ENCODE data around the gene GPC6.

GPC6 gene

DNA sequence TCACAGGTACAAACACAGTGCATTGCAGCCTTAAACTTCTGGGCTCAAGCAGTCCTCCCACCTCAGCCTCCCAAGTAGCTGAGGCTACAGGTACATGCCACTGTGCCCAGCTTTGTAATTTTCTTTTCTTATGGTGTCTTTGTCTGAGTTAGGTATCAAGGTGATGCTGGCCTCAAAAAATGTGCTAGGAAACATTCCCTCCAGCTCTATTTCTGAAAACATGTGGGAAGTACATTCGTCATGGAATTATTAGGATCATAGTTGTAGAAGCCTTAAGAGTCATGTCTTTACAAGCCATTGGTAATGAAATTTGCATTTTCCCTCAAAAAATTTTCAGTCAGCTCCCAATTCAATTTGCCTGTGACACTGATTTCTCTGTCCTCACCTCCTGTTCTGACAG lies 1021.3 kb downstream of the GPC6 start:
- TF ChIP-seq GATA2 (IDR thresholded peaks at IDR 0.05; ENCODE audit: low read depth, low read length) = no peak
- TF ChIP-seq GATA3 (IDR thresholded peaks at IDR 0.05; ENCODE audit: low read depth, low read length) = no peak

DNA sequence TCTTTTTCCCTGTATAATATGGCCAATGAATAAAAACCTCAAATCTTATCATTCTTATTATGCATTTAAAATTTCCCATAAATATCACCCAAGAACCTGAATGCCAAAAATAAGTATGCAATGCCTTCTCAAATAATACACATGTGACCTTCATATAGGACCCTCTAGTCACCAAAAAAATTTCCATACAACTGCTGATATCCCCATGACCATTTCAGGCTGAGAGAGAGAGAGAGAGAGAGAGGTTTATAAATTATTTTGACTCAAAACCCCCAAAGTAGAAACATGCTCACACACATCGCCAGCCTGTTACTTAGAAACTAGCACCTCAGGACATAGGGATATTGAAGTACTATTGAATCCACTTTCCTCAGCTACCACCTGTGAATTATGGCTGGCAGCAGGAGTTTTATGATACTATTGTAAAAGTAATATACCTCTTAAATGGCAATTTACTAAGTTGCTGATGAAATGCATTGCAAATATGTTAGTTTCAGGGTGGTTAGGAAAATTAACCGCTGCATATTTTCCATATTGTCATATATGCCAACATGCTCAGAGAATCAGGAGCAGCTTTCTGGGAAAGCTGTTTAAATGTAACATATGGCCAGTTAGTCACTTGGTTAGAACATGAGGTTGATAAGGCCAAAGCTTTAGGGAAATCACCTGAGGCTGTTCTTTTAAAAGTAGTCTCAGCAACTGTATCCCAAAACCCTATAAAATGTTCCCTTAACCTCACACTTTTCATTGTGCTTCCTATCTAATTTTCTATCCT lies 1022.0 kb downstream of the GPC6 start:
- TF ChIP-seq GATA3 (IDR thresholded peaks at IDR 0.05; ENCODE audit: low read depth, low read length) = no peak

DNA sequence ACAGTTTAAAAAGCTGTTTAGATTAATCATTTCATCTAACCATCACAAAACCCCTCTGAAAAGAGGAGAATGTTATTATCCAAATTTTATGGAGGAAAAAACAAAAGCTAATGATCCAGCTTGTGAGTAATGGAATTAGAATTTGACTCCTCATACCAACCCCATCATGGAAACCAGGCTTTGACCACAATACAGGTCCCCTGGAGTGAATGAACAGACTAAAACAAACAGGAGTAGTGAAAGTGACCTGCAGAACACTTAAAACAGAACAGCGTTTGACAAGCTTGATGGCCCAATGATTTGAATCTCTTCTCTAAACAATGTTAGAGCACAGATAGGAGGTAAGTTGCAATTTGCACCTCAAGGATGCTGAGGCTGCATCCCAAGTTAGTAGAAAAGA lies 1022.9 kb downstream of the GPC6 start:
- TF ChIP-seq GATA3 (IDR thresholded peaks at IDR 0.05; ENCODE audit: low read depth, low read length) (no peak), GATA2 (IDR thresholded peaks at IDR 0.05; ENCODE audit: low read depth, low read length) (no peak)

DNA sequence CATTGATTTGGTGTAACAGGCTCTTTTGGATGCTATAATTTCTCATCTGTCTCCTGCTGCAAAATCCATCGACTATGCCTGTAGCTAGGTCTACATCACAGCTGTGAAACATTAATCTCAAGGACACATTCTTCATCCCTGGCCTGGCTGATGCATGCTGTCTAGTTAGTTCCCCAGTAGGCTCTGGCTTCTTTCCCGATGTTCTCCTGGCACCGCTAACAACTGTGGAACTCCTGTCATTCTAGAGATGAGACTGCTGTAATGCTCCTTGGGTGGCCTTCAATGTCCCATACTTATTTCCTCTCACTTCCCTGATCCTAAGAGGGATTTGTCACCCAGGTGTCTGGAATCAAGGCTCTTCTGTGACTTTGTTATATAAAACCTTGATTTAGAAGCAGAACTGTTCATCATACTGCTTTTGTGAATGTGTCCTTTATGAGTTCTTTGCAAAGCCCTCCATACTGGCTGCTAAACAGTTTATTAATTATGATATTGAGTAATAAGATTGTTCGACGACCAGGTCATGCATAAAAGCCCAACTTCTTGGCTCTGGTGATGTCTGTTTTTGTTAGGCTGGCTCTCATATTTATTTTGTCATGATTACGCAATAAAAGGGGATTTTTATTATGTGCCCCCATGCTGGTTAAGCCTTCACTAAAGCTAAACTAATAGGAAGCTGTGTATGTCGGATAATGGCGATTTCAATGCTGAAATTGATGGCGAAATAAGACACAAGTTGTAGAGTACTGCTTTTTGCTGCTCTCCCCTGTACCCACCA lies 1025.4 kb downstream of the GPC6 start:
- TF ChIP-seq GATA3 (IDR thresholded peaks at IDR 0.05; ENCODE audit: low read depth, low read length) = no peak
- TF ChIP-seq GATA2 (IDR thresholded peaks at IDR 0.05; ENCODE audit: low read depth, low read length) = no peak

DNA sequence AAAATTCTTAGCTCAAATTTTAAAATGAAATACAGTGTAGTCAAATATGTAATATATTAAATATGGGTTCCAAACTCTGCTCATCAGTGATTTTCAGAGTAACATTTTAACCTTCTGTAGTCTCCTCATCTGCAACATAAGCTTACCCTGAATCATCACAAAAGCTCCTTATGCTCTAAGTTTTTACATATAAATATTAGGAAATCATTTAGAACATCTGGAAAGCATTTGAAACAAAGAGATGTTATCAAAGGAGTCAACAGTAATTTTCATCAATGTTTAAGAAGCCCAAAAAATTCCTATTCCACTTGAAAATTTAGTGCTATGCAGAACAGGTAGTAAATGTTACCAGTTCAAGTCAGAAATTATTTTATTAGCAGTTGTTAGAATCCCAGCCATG lies 1028.1 kb downstream of the GPC6 start:
- TF ChIP-seq GATA3 (IDR thresholded peaks at IDR 0.05; ENCODE audit: low read depth, low read length) = no peak
- TF ChIP-seq GATA2 (IDR thresholded peaks at IDR 0.05; ENCODE audit: low read depth, low read length) = no peak

DNA sequence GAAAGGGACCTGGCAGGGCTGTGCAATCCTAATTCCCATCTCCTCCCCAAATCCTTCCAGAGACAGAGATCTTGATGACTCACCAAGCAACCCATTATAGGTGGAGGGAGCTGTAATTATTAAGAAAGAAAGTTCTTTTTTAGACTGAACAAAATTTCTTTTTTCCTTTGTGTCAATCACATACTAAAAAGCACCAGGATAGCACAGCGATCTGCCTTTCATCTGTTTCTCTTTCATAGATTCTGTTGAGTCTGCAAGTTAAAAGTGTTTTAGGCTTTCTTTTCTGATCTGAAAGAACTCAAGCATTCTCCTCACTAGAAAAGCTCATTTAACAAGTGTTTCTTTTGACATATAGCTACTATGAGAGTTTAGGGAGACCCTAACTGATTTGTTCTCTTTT lies 1030.1 kb downstream of the GPC6 start:
- TF ChIP-seq GATA3 (IDR thresholded peaks at IDR 0.05; ENCODE audit: low read depth, low read length) (no peak), GATA2 (IDR thresholded peaks at IDR 0.05; ENCODE audit: low read depth, low read length) (no peak)

DNA sequence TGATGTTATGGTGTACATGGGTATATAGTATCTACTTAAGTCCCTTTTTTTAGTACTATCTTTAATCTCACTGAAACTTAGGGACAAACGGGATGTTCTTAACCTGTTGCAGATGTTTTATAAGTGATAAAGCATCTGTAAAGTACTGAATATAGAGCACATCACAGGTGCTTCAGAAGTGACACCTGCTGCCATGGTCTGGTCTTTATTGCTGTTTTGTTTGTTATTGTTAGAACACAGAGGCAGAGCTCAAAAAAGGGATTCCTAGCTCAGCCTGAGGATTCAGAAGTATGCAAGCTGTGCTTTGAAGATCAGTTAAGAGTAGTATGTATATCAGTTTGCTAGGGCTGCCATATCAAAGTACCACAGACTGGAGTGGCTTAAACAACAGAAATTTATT lies 1033.4 kb downstream of the GPC6 start:
- TF ChIP-seq GATA3 (IDR thresholded peaks at IDR 0.05; ENCODE audit: low read depth, low read length) (no peak), GATA2 (IDR thresholded peaks at IDR 0.05; ENCODE audit: low read depth, low read length) (no peak)

DNA sequence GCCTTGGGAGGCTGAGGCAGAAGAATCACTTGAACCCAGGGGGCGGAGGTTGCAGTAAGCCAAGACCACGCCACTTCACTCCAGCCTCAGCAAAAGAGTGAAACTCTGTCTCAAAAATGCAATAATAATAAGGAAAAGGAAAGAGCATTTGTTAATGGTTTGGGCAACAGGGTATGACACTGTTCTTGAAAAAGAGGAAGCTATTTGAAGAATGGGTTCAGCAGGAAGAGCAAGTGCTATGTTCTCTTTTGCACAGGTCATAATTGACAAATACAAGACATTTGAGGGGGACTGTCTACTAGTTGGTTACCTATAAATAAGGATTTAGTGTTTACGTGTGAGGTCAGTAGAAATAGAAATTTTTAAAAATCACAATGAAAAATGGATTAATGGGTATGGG lies 1034.6 kb downstream of the GPC6 start:
- TF ChIP-seq GATA2 (IDR thresholded peaks at IDR 0.05; ENCODE audit: low read depth, low read length) = no peak
- TF ChIP-seq GATA3 (IDR thresholded peaks at IDR 0.05; ENCODE audit: low read depth, low read length) = no peak

DNA sequence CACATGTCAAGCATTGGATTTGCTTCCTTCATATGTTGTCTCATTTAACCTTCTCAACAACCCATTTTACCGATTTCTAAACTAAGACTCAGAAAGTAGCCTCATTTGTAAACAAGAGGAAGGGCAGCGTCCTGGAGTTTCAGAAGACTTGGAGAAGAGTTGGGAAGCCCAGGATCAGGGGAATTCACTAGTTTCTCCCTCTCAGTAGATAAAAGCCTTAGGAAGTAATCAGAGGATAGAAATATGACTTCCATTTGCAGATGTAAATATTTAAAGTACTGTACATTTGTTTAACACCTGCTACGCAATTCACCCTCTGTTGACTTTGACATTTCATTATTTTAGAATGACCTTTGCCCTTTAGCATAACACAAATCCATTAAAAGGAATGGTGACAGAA lies 1036.4 kb downstream of the GPC6 start:
- no peak for TF ChIP-seq GATA2 (IDR thresholded peaks at IDR 0.05; ENCODE audit: low read depth, low read length)
- no peak for TF ChIP-seq GATA3 (IDR thresholded peaks at IDR 0.05; ENCODE audit: low read depth, low read length)

DNA sequence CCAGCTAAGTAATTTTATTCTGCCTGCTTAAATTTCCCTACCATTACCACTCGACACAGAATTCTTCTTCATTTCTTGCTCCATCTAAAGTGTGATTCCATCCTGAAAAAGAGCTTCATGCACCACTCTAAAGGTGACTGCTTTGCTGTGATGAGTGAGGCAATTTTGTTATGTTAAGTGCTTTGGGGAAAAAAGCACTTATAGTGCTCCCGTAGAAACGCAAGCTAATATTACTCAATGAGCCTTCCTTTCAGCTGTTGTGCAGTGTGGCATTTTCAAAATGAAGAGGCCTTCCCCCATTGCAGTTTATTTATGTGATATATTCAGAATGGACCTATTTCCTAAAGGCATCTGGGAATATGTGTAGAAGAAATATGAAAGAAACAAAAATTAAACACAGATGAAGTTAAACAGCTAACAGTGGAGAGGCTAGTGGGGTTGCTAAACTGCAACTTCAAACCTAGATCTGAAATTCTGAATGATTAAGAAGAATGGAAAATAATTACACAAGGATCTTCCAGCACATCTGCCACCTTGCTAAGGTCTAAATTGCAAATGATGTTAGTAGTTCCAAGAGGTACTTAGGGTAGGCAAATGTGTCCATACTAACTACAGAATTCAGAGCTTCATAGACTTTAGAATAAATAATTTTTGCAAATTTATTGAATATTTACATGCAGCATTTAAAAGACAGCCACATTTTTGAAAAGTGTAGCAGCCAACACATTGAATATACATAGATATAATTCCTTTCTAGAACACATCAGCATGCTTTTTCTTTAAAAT lies 1041.2 kb downstream of the GPC6 start:
- TF ChIP-seq GATA2 (IDR thresholded peaks at IDR 0.05; ENCODE audit: low read depth, low read length) (no peak), GATA3 (IDR thresholded peaks at IDR 0.05; ENCODE audit: low read depth, low read length) (no peak)

DNA sequence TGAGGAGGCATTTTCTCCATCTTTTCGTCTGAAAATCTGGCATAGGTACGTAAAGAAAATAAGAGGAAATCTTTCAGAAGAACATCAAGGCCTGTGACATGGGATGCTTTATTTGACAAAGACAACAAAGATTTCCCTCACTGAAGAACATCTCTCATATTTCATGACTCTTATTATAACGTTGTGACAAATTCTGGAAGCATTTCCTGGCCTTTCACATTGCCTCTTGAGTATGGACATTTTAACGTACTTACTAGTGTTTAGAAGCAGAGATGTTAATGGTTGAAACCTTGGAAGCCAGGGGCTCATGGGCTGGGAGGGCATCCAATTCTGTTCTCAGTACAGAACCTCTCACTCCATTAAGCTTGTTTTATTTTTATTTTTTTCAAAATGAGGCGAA lies 1042.1 kb downstream of the GPC6 start:
- no peak for TF ChIP-seq GATA2 (IDR thresholded peaks at IDR 0.05; ENCODE audit: low read depth, low read length)
- TF ChIP-seq GATA3 (IDR thresholded peaks at IDR 0.05; ENCODE audit: low read depth, low read length) = no peak

DNA sequence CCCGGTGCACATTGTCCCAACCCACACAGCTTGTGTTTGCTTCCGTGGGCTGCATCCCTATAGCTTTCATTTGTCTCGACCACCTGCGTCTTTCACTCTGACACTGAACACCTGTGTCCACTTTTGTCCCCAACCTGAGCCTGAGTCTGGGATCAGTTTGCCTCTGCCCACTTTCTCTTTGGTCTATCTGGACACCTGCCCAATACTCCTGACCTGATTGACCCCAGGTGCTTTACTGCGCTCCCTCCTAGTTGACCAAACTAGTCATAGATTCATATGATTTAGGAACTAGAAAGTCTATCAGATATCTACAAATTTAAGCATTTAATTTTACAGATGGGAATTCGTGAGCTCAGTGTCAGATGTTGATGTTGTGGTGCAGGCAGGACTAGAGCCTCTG lies 1043.0 kb downstream of the GPC6 start:
- no peak for TF ChIP-seq GATA2 (IDR thresholded peaks at IDR 0.05; ENCODE audit: low read depth, low read length)
- no peak for TF ChIP-seq GATA3 (IDR thresholded peaks at IDR 0.05; ENCODE audit: low read depth, low read length)

DNA sequence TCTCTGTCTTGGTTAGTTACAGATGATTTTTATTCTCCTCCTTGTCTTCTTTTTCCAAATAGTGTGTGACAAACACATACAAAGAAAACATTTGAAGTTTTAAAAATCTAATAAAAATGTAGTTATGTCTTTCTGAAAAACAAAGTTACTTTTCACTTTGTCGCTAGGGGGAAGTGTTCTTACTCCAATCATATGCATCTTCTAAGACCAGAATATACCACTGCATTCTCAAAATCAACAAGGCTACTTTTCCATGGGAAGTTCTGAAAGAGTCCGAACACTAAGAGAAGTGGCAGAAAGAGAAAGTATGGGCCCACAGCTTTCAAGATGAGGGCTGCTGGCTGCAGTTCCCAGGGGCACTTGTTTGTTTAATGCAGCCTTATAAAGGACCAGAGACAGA lies 1043.9 kb downstream of the GPC6 start:
- TF ChIP-seq GATA2 (IDR thresholded peaks at IDR 0.05; ENCODE audit: low read depth, low read length) = no peak
- no peak for TF ChIP-seq GATA3 (IDR thresholded peaks at IDR 0.05; ENCODE audit: low read depth, low read length)

DNA sequence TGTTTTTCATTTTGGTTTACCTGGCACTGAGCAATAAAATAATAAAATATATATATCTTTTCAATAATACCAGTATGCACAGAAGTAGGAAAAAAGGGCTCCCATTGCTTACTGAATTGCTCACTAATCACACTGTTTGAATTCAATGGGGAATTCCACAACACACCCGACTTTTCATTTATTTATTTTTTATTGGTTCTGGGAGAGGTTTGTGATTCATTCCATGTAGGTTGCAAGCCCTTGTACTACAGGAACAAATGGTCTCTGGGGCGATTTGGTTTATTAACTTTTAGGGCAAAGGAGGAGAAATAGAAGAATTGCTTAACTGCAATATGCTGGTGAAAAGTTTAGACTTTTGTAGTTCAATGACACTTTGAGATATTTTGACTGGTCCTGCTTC lies 1045.4 kb downstream of the GPC6 start:
- no peak for TF ChIP-seq GATA2 (IDR thresholded peaks at IDR 0.05; ENCODE audit: low read depth, low read length)
- TF ChIP-seq GATA3 (IDR thresholded peaks at IDR 0.05; ENCODE audit: low read depth, low read length) = no peak

All from SH-SY5Y (cell line).